ENCODE data around the gene ZNF674. TPM values are rescaled to one million over a fixed set of nuclear protein-coding genes. Genes with fewer than 3 reads are reported as not detected.
"Not testable (repeated sequence)": the region's sequence is repeated elsewhere in the genome, so short reads cannot be mapped to it uniquely, and the experiment has no call there.

The ZNF674 gene
- total RNA-seq, 1 experiment from 2014 or later = 3.3 TPM

DNA sequence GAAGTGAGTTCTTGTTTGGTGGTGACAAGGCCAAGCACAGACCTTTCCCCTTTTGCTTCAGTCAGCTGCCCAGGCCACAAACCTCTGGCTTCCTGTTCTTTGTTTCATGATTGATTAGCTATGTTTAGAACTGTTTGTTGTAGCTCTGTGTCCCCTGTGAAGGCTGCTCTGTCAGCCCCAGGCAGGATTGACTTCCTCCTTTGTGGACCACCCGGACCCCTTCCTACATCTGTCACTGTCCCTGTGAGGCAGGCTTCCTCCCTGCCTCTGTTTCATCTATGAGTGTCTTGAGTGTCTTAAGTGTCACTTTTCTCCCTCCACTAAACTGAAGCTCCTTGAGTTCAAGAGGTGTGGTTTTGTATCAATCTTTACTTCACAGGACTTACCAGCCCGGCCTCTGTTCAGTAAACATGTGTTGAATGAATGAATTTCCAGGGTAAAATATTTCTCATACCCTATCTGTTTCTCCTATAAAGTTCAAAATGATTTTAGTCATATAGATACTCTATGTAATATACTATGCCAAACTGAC is 83.5 kb downstream of the ZNF674 start:
- Histone ChIP-seq H3K27me3 (no peaks in the 10 kb centered on the region), H3K4me3 (no peak overlapping the region), H3K9me3 (replicated peaks) (no peaks in the 10 kb centered on the region), H3K4me1 (no peaks in the 10 kb centered on the region), H3K36me3 (no peaks in the 10 kb centered on the region), H3K27ac (no peak overlapping the region)
- DNase-seq = no peak

DNA sequence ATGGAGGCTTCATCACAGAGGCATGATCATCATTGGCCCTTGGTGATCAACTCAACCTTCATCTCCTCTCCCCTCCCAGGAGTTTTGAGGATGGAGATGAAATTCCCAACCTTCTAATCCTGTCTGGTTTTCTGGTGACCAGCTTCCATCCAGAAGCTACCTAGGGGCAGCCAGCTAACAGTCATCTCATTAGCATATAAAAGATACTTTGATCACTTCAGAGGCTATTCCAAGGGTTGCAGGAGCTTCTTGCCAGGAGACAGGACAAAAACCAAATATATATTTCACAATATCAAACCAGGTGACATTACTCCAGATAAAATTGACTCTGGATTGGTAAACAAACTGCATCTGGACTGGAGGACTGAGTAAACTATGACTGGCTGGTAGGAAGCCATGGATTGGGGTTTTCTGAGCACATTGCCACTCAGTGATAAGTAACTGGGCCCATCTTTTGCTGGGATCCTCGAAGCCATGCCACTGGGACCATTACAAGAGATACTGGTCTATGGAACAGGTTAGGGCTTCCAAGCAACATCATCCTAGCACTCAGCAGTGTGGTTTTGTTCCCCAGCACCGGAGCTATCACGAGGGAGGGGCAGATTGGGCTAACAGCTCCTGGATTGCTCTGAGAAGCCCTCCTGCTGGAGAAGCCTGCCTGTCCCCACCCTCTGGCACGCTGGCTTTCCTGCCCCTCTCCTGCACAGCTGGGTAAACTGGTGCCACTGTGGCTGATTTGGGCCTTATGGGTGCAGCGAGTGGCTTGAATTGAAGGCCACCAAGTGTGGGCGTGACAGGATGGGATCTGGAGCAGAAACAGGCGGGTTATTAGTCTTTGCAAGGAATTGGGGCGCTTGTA is 84.2 kb downstream of the ZNF674 start:
- H3K4me3 ChIP-seq; H3K9me3 ChIP-seq (replicated peaks); H3K27ac ChIP-seq; H3K4me1 ChIP-seq; DNase-seq; H3K36me3 ChIP-seq; H3K27me3 ChIP-seq: not testable (repeated sequence)

DNA sequence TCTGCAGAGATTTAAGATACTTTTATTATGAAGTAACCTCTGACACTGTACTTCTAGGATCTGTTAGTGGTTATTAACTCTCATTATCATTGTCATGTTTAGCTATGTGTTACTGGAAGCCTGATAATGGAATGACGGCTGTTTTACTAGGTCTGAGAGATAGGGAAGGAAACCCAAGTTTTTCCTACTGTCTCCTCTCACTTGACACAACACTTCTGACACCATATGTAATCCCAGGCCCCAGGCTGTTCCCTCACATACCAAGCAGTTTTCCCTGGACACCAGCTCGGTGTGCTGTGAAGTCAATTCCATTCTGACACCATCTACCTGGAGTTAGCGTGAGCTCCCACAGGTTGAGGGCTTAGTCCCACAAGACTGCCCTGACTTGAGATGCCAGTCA is 85.6 kb downstream of the ZNF674 start:
- Histone ChIP-seq H3K4me3 (no peak overlapping the region), H3K4me1 (no peaks in the 10 kb centered on the region), H3K9me3 (replicated peaks) (no peaks in the 10 kb centered on the region), H3K27me3 (no peaks in the 10 kb centered on the region), H3K36me3 (no peaks in the 10 kb centered on the region), H3K27ac (no peak overlapping the region)
- no peak for DNase-seq

DNA sequence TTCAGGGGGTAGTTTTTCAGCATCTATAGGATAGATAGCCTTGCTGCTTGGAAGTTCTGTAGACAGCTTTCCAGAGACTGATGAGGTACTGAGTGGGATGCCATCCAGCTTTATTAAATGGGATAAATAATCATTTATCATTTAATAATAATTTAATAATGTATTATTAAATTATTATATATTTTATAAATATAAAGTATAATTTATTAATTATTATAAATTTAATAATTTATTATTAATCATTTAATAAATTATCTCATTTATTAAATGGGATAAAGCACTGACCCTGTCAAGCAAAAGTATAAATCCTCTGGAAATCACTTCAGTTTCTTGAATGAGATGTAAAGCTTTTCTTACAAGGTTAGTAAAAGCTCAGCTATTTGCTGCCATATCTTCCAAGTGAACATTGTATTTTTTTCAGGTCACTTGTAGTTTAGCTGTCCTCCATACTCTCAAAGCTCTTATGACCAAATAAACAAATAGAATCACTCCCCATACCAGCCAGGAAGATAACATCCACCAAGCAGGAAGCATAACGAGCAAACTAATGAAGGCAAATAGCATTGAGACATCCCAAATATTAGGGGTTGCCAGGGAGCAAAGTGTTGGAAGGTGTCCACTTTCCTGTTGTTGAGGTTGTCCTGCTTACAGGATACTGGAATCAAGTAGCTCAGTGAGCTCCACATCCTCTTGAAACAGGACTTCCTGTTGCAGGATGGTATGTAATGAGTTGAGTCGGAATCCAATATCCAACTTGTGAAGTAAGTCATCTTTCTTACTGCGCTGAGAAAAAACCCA is 88.9 kb downstream of the ZNF674 start:
- no peak overlapping the region for H3K4me3 ChIP-seq
- DNase-seq = no peak
- H3K9me3 ChIP-seq (replicated peaks) = no peaks in the 10 kb centered on the region
- H3K4me1 ChIP-seq = no peaks in the 10 kb centered on the region
- no peaks in the 10 kb centered on the region for H3K27me3 ChIP-seq
- H3K27ac ChIP-seq = no peak overlapping the region
- H3K36me3 ChIP-seq = no peaks in the 10 kb centered on the region

Other genes starting within 250 kb of the ZNF674 start
- 3.4 and 3.6 TPM in 2 replicates for gene CHST7, start 28.3 kb upstream of the ZNF674 start, total RNA-seq (2014; rRNA removed; shearing (Covaris generic))
- gene SLC9A7, start 213.7 kb upstream of the ZNF674 start, total RNA-seq (2014; rRNA removed; shearing (Covaris generic)) = 1.9 and 2.2 TPM in 2 replicates